Transverse colon (tissue), 4 donors: ENCODE measurements around the gene SIDT2.

Experiments
- EP300 ChIP-seq: sonication (generic); formaldehyde crosslinking; IDR thresholded peaks from one replicate; pipeline ENCODE4 v1.6.1; 2017; ENCODE audit warnings: antibody characterized with exemption, low read depth
- POLR2A ChIP-seq: fragments of 450-650 bp; IDR thresholded peaks from one replicate; pipeline ENCODE4 v1.6.1; 2016; ENCODE audit warnings: antibody characterized with exemption, mild to moderate bottlenecking, moderate library complexity
- POLR2AphosphoS5 ChIP-seq, 3 donors: sonication (generic); formaldehyde crosslinking; IDR thresholded peaks; one replicate each; pipeline ENCODE4 v1.6.1; 2016; ENCODE audit warnings: antibody characterized with exemption in 3 of 3
- TF ChIP-seq, protein P1 (sequence below), 5 experiments: fragments of 200-600 bp in 3 of 5; fragments of 450-650 bp in 2 of 5; sonication (generic) in 3 of 5; IDR thresholded peaks; 1 replicate in 2 of 5; 2 replicates in 3 of 5; pipeline ENCODE4 v1.5.1; 2016 to 2017; ENCODE audit warnings: antibody characterized with exemption in 5 of 5, inconsistent platforms in 3 of 5, mild to moderate bottlenecking in 2 of 5, moderate library complexity in 1 of 5

DNA sequence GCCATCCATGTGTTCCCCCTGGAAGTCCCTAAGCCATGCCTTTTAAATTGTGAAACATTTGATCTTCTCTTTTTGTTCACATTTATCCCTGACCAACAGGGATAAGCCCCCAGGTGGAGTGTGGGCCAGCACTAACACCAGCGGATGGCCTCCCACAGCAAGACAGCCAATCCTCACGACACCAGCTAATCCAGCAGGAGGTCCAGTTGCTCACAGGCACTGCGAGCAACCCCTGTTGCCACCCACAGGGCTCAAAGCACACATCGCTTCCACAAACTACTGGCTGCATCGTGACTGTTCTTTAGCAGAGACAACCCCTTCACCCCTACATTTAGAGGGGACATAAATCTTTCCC is 51.4 kb downstream of the SIDT2 start:
- TF ChIP-seq, protein P1, sequence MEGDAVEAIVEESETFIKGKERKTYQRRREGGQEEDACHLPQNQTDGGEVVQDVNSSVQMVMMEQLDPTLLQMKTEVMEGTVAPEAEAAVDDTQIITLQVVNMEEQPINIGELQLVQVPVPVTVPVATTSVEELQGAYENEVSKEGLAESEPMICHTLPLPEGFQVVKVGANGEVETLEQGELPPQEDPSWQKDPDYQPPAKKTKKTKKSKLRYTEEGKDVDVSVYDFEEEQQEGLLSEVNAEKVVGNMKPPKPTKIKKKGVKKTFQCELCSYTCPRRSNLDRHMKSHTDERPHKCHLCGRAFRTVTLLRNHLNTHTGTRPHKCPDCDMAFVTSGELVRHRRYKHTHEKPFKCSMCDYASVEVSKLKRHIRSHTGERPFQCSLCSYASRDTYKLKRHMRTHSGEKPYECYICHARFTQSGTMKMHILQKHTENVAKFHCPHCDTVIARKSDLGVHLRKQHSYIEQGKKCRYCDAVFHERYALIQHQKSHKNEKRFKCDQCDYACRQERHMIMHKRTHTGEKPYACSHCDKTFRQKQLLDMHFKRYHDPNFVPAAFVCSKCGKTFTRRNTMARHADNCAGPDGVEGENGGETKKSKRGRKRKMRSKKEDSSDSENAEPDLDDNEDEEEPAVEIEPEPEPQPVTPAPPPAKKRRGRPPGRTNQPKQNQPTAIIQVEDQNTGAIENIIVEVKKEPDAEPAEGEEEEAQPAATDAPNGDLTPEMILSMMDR (IDR thresholded peaks at IDR 0.05): no peak
- TF ChIP-seq EP300 (no peak), POLR2A (no peak), POLR2AphosphoS5 (IDR thresholded peaks at IDR 0.05) (no peak)
